Transverse colon (tissue), 4 donors: ENCODE measurements around the gene IP6K3.

ENCODE experiments used
- EP300 ChIP-seq: sonication (generic); formaldehyde crosslinking; IDR thresholded peaks from one replicate; pipeline ENCODE4 v1.6.1; 2017; ENCODE audit warnings: antibody characterized with exemption, low read depth
- POLR2A ChIP-seq: fragments of 450-650 bp; IDR thresholded peaks from one replicate; pipeline ENCODE4 v1.6.1; 2016; ENCODE audit warnings: antibody characterized with exemption, mild to moderate bottlenecking, moderate library complexity
- POLR2AphosphoS5 ChIP-seq, 3 donors: sonication (generic); formaldehyde crosslinking; IDR thresholded peaks; one replicate each; pipeline ENCODE4 v1.6.1; 2016; ENCODE audit warnings: antibody characterized with exemption in 3 of 3
- TF ChIP-seq, protein P1 (sequence below), 5 experiments: fragments of 200-600 bp in 3 of 5; fragments of 450-650 bp in 2 of 5; sonication (generic) in 3 of 5; IDR thresholded peaks; 1 replicate in 2 of 5; 2 replicates in 3 of 5; pipeline ENCODE4 v1.5.1; 2016 to 2017; ENCODE audit warnings: antibody characterized with exemption in 5 of 5, inconsistent platforms in 3 of 5, mild to moderate bottlenecking in 2 of 5, moderate library complexity in 1 of 5

DNA sequence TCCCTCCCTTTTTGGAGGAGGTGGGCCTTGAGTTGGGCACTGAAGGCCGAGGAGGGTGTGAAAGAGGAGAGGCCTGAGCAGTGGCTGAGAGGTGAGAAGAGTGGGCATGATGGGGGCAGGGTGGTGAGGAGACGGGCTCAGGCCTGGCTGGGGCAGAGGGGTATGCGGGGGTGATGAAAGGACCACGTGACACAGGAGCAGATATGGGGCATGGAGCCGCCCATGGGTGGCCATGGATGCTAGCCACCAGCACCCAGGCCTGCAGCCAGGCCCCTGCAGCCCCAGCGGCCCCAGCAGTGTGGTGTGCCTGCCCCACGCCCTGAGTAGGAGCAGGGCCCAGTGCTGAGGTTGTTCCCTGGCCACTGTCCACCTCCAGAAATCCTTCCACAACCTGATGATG lies 61.7 kb downstream of the IP6K3 start:
- no peak for TF ChIP-seq POLR2A
- TF ChIP-seq, protein P1, sequence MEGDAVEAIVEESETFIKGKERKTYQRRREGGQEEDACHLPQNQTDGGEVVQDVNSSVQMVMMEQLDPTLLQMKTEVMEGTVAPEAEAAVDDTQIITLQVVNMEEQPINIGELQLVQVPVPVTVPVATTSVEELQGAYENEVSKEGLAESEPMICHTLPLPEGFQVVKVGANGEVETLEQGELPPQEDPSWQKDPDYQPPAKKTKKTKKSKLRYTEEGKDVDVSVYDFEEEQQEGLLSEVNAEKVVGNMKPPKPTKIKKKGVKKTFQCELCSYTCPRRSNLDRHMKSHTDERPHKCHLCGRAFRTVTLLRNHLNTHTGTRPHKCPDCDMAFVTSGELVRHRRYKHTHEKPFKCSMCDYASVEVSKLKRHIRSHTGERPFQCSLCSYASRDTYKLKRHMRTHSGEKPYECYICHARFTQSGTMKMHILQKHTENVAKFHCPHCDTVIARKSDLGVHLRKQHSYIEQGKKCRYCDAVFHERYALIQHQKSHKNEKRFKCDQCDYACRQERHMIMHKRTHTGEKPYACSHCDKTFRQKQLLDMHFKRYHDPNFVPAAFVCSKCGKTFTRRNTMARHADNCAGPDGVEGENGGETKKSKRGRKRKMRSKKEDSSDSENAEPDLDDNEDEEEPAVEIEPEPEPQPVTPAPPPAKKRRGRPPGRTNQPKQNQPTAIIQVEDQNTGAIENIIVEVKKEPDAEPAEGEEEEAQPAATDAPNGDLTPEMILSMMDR (IDR thresholded peaks at IDR 0.05) = no peak
- TF ChIP-seq EP300 = no peak
- TF ChIP-seq POLR2AphosphoS5 (IDR thresholded peaks at IDR 0.05) = no peak
